OCI-LY7 (cell line): ENCODE results near the gene PRSS33. TPM values are rescaled to one million over a fixed set of nuclear protein-coding genes. Genes with fewer than 3 reads are reported as not detected.

Experiments used
- BruUV-seq: library from RNA; stranded (reverse); fragments of 400-500 nt; replicated peaks from 2 replicates; lab custom pipeline; 2021; lab: Mats Ljungman, UMichigan
- CTCF ChIA-PET: fragments of 300-600 bp; sonication (Branson Sonifier 250); formaldehyde crosslinking; loops from one replicate; lab custom pipeline; 2022; ENCODE audit warnings: antibody characterized with exemption; ENCODE audit not compliant: unreplicated experiment; lab: Charles Lee
- POLR2A ChIA-PET: fragments of 300-600 bp; sonication (Branson Sonifier 250); formaldehyde crosslinking; loops from one replicate; lab custom pipeline; 2022; ENCODE audit warnings: antibody characterized with exemption; lab: Charles Lee
- DNase-seq: peaks from one replicate; pipeline ENCODE4 v3.0.0-alpha.2; 2015; ENCODE audit warnings: low spot score
- H2AFZ ChIP-seq: fragments of 200-600 bp; sonication (generic), shearing (Covaris generic); 2 replicates; pipeline ENCODE4 v1.6.1; 2014; ENCODE audit warnings: mild to moderate bottlenecking, antibody characterized with exemption, low read length, moderate library complexity
- H3K27ac ChIP-seq: fragments of 200-600 bp; sonication (generic); 2 replicates; pipeline ENCODE4 v1.5.1; 2014; ENCODE audit warnings: mixed run types, low read depth, mild to moderate bottlenecking, moderate library complexity, low read length, inconsistent platforms; ENCODE audit not compliant: poor library complexity, severe bottlenecking
- H3K36me3 ChIP-seq: fragments of 200-600 bp; sonication (generic); 2 replicates; pipeline ENCODE4 v1.6.1; 2014; ENCODE audit warnings: mild to moderate bottlenecking, antibody characterized with exemption, low read length, moderate library complexity, mixed read lengths; ENCODE audit not compliant: insufficient read depth
- H3K4me1 ChIP-seq: fragments of 200-600 bp; sonication (generic); 2 replicates; pipeline ENCODE4 v1.5.1; 2014; ENCODE audit warnings: mild to moderate bottlenecking, low read length; ENCODE audit not compliant: insufficient read depth, poor library complexity, severe bottlenecking
- H3K4me2 ChIP-seq: fragments of 200-600 bp; sonication (generic); 2 replicates; pipeline ENCODE4 v1.6.1; 2014; ENCODE audit warnings: mild to moderate bottlenecking, low read length
- H3K4me3 ChIP-seq: fragments of 200-600 bp; sonication (generic); 2 replicates; pipeline ENCODE4 v1.5.1; 2014; ENCODE audit warnings: mild to moderate bottlenecking, low read depth, low read length; ENCODE audit not compliant: poor library complexity, severe bottlenecking
- H3K79me2 ChIP-seq: fragments of 200-600 bp; sonication (generic); 2 replicates; pipeline ENCODE4 v1.6.1; 2016; ENCODE audit warnings: low read depth, mild to moderate bottlenecking, low read length, moderate library complexity, mixed read lengths; ENCODE audit not compliant: insufficient read depth
- H3K9me2 ChIP-seq: fragments of 200-600 bp; sonication (generic); 2 replicates; pipeline ENCODE4 v1.6.1; 2016; ENCODE audit warnings: mild to moderate bottlenecking, low read length, mixed read lengths; ENCODE audit not compliant: insufficient read depth
- H3K9me3 ChIP-seq: fragments of 200-600 bp; sonication (generic); 2 replicates; pipeline ENCODE4 v1.6.1; 2014; ENCODE audit warnings: mild to moderate bottlenecking, mixed run types, low read length, mixed read lengths
- H4K20me1 ChIP-seq: fragments of 200-600 bp; sonication (generic); 2 replicates; pipeline ENCODE4 v1.6.1; 2014; ENCODE audit warnings: mild to moderate bottlenecking, antibody characterized with exemption, low read length, moderate library complexity, mixed read lengths; ENCODE audit not compliant: insufficient read depth
- EZH2phosphoT487 ChIP-seq: fragments of 200-600 bp; sonication (generic); IDR thresholded peaks from 2 replicates; pipeline ENCODE4 v1.6.1; 2018; ENCODE audit warnings: low read depth, borderline replicate concordance, mild to moderate bottlenecking, mixed run types, antibody characterized with exemption, low read length, moderate library complexity, mixed read lengths
- intact Hi-C: fragments of 100-400 bp; cut with micrococcal nuclease; formaldehyde crosslinking; loops from one replicate; pipeline ENCODE4 v1.10.0; 2022; ENCODE audit not compliant: unreplicated experiment
- total RNA-seq, 2 experiments: library from RNA; depleted of rRNA in 1 of 2; stranded (reverse); fragments of >200 nt in 1 of 2; shearing (Covaris generic) in 1 of 2; gene quantifications; 2 replicates each; pipeline ENCODE4 v1.2.3, GENCODE V29; 2014 to 2022
- TF ChIP-seq, protein P1 (sequence below): fragments of 200-600 bp; sonication (generic); conservative IDR thresholded peaks from 2 replicates; pipeline ENCODE4 v1.5.1; 2014; ENCODE audit warnings: mild to moderate bottlenecking, antibody characterized with exemption, low read length, moderate library complexity, mixed read lengths

The PRSS33 gene
- total RNA-seq, 2 experiments from 2014 or later: not detected

DNA sequence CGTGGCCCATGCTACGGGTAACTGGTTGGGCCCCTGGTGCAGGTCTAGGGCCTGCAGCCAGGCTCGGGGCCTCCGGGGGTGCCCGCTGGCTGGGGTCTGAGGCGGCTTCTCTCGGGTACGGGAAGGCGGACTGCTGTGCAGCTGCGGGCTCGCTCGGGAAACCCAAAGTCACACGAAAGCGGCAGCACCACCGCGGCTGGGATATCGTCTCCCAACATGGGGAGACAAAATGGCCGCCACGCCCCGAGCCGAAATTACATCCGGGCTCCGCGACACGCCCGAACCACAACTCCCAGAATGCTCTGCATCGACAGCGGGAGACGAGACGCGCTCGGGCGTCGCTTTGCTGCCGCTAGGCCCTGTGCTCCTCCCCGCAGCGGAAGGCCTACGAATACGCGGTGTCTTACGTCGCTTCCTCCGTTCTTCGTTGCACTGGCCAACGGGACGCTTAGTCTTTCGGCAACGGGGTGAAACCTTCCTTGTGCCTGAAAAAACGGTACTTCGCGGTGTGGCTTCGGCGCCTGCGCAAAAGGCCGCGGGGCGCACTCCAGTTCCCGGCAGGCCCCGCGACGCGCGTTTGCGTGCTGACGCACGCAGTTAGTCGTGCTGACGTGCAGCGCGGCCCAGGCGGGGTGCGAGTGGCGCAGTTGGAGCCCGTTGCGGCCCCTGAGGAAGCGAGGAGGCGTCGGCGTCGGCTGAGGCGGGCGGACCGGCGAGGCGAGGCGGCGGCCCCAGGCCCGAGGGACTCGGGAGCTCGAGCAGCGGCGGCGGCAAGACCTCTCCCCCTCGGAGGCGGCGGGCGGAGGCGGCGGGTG lies 35.1 kb downstream of the PRSS33 start, which contains the start of gene SRRM2:
TSS of gene SRRM2 (plus strand) at position 604 of the 815 bp plus-strand sequence. CDS start 3,727 bp downstream, outside the sequence.
- Histone ChIP-seq H3K79me2 (peaks cover 63% of the 10 kb centered on the region), H3K27ac (peak within 1 kb of the TSS; percentile 95), H2AFZ (peak within 1 kb of the TSS; percentile 40; the same call in 1 of the 2 replicates), H3K9me2 (no peaks in the 10 kb centered on the region), H4K20me1 (peaks cover 34% of the 10 kb centered on the region), H3K4me3 (peak within 1 kb of the TSS; percentile 99), H3K4me1 (peaks cover 35% of the 10 kb centered on the region), H3K4me2 (peak within 1 kb of the TSS; percentile 83), H3K9me3 (no peaks in the 10 kb centered on the region), H3K36me3 (peaks cover 51% of the 10 kb centered on the region)
- ChIA-PET CTCF (interaction anchor here (0.6 to 0.7 kb wide), 2 partner anchors 208 to 276 kb away, joined by 4 to 8 read pairs; no protein-coding TSS in a partner anchor), POLR2A (interaction anchor here (0.6 to 0.7 kb wide), 4 partner anchors 72 to 310 kb away, joined by 3 to 4 read pairs (median 4); no protein-coding TSS in a partner anchor)
- intact Hi-C loops: loop anchor here (1.0 to 10.0 kb wide), 5 partner anchors 25 to 217 kb away; partner anchors contain the start of genes CEMP1, ELOB, KCTD5 and PDPK1
- BruUV-seq: no TSS peak
- DNase-seq: peak; percentile 98
- no peak for TF ChIP-seq EZH2phosphoT487
- TF ChIP-seq, protein P1, sequence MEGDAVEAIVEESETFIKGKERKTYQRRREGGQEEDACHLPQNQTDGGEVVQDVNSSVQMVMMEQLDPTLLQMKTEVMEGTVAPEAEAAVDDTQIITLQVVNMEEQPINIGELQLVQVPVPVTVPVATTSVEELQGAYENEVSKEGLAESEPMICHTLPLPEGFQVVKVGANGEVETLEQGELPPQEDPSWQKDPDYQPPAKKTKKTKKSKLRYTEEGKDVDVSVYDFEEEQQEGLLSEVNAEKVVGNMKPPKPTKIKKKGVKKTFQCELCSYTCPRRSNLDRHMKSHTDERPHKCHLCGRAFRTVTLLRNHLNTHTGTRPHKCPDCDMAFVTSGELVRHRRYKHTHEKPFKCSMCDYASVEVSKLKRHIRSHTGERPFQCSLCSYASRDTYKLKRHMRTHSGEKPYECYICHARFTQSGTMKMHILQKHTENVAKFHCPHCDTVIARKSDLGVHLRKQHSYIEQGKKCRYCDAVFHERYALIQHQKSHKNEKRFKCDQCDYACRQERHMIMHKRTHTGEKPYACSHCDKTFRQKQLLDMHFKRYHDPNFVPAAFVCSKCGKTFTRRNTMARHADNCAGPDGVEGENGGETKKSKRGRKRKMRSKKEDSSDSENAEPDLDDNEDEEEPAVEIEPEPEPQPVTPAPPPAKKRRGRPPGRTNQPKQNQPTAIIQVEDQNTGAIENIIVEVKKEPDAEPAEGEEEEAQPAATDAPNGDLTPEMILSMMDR: no peak

DNA sequence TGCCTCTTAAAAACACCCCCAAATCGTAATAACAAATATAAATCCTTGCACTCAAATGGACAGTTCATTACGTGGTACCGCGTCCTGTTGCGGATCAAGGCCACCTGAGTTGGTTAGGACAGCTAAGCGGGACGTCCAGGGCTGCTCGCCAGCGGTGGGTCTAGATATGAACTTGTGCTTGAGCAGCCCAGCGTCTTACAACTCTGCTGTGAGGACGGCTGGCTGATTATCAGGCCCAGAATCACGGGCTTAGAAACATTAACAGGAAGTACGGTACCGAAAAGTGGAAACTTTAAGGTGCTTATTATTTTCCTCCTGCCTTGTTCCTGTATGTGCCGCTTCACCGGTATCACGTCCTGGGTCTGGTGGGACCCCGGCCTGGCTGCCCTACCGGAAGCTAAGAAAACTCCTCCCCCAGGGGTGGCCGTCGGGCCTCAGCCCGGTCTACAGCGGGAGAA lies 35.8 kb downstream of the PRSS33 start:
- Histone ChIP-seq H3K4me1 (peaks cover 35% of the 10 kb centered on the region), H3K9me3 (no peaks in the 10 kb centered on the region), H4K20me1 (peaks cover 34% of the 10 kb centered on the region), H2AFZ (peak overlapping the region; percentile 40; the same call in 1 of the 2 replicates), H3K36me3 (peaks cover 44% of the 10 kb centered on the region), H3K4me2 (peak overlapping the region; percentile 83), H3K27ac (peak overlapping the region; percentile 95), H3K79me2 (peaks cover 57% of the 10 kb centered on the region), H3K9me2 (no peaks in the 10 kb centered on the region), H3K4me3 (peak overlapping the region; percentile 99)
- TF ChIP-seq, protein P1: no peak
- TF ChIP-seq EZH2phosphoT487: no peak
- DNase-seq: peak; percentile 92
- ChIA-PET POLR2A (no interaction called here), CTCF (no interaction called here)
- intact Hi-C loops: loop anchor here (1.0 to 10.0 kb wide), 5 partner anchors 25 to 217 kb away; partner anchors contain the start of genes CEMP1, ELOB, KCTD5 and PDPK1
- TSS peak; percentile 91 for BruUV-seq
